ENCODE results near the gene WNT3A. TPM values are rescaled to one million over a fixed set of nuclear protein-coding genes. Genes with fewer than 3 reads are reported as not detected.
"Not testable (repeated sequence)": the region's sequence is repeated elsewhere in the genome, so short reads cannot be mapped to it uniquely, and the experiment has no call there.

Gene WNT3A
- total RNA-seq, 2 experiments from 2014 or later: not detected

- DNase-seq; H3K4me1 Mint-ChIP-seq; ATAC-seq (ENCODE audit: low read depth); POLR2A ChIA-PET; H3K36me3 Mint-ChIP-seq; H3K27me3 Mint-ChIP-seq; H3K4me3 Mint-ChIP-seq; H3K27ac Mint-ChIP-seq; H3K9me3 Mint-ChIP-seq: not testable (repeated sequence)
These were observed 31.1 kb upstream of the WNT3A start for GRCh38 chr1:227975583-227976283.

- Mint-ChIP-seq H3K9me3 (no peaks in the 10 kb centered on the region), H3K4me1 (no peaks in the 10 kb centered on the region), H3K27me3 (peaks cover 45% of the 10 kb centered on the region), H3K27ac (no peak overlapping the region), H3K36me3 (no peaks in the 10 kb centered on the region), H3K4me3 (no peak overlapping the region)
- POLR2A ChIA-PET: no interaction called here
- ATAC-seq (ENCODE audit: low read depth) (no peak), DNase-seq (no peak)
These were observed 19.6 kb upstream of the WNT3A start for GRCh38 chr1:227987181-227987580.

DNA sequence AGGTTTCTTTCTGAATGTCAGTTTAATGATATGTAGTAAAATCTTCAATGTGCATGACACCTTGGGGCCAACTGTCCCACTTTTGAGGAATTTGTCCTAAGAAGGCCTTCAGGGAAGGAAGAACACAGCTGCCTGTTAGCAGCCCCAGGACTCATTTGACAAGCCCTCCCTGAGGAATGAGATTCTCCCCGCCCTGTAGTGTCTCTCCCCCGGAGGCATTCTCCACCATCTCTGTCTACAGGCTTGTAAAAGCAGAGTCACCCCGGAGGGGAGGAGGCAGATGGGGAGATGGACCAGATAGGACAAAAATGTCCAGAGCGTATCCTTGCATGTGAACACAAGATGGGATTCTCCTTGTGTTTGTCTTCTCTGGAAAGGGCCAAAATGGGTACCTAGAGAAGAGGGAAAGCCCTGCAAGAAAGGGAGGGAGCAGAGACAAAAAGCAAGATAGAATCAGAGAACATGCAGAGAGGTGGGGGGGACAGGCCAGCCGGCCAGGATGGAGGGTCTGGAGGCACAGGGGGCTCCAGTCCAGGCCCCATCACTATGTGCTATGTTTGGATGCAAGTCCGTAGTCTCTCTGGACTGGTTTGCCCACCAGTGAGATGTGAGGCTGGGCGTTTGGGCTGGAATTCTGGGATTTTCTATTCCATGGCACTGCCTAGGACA lies 12.0 kb upstream of the WNT3A start:
- no peaks in the 10 kb centered on the region for H3K36me3 Mint-ChIP-seq
- POLR2A ChIA-PET: no interaction called here
- DNase-seq (no peak), ATAC-seq (ENCODE audit: low read depth) (no peak)
- peaks cover 5% of the 10 kb centered on the region for H3K9me3 Mint-ChIP-seq
- H3K4me3 Mint-ChIP-seq: no peak overlapping the region
- H3K4me1 Mint-ChIP-seq: no peaks in the 10 kb centered on the region
- H3K27ac Mint-ChIP-seq: no peak overlapping the region
- peaks cover 25% of the 10 kb centered on the region for H3K27me3 Mint-ChIP-seq

GRCh38 chr1:227996187-227996950 lies 10.4 kb upstream of the WNT3A start:
- no peaks in the 10 kb centered on the region for H3K4me1 Mint-ChIP-seq
- DNase-seq: no peak
- peaks cover 19% of the 10 kb centered on the region for H3K27me3 Mint-ChIP-seq
- POLR2A ChIA-PET: no interaction called here
- no peaks in the 10 kb centered on the region for H3K36me3 Mint-ChIP-seq
- H3K4me3 Mint-ChIP-seq: no peak overlapping the region
- H3K27ac Mint-ChIP-seq: no peak overlapping the region
- ATAC-seq (ENCODE audit: low read depth): no peak
- peaks cover 5% of the 10 kb centered on the region for H3K9me3 Mint-ChIP-seq

GRCh38 chr1:227998374-227999055 lies 8.3 kb upstream of the WNT3A start:
- H3K27me3 Mint-ChIP-seq: peaks cover 24% of the 10 kb centered on the region
- peaks cover 5% of the 10 kb centered on the region for H3K9me3 Mint-ChIP-seq
- no peak for ATAC-seq (ENCODE audit: low read depth)
- no peaks in the 10 kb centered on the region for H3K4me1 Mint-ChIP-seq
- H3K27ac Mint-ChIP-seq: no peak overlapping the region
- no peak overlapping the region for H3K4me3 Mint-ChIP-seq
- POLR2A ChIA-PET: interaction anchor here (1.2 kb wide), 1 partner anchor 12 kb away, joined by 4 read pairs; no protein-coding TSS in a partner anchor
- no peak for DNase-seq
- H3K36me3 Mint-ChIP-seq: no peaks in the 10 kb centered on the region

GRCh38 chr1:227999056-227999930 lies 7.5 kb upstream of the WNT3A start:
- POLR2A ChIA-PET: interaction anchor here (0.7 to 1.2 kb wide), 3 partner anchors 11 to 378 kb away, joined by 3 to 4 read pairs (median 4); partner anchors contain the start of gene ARF1

DNA sequence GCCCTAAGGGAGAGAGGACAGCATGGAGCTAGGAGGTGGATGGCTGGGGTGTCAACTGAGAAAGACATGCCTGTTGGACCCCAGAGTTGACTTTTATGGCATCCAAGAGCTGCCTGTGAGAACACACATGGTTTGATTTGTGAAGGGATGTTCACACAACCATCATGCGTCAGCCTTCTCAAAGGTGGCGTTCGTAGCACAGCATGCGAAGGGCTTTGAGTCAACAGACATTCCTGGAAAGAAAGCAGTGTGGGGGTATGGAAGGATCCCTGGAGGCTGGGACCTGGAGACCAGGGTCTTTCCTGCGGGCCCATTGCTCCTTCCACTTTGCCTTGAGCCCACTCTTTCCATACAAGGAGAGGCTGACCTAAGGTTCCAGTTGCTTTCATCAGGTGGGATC lies 6.4 kb upstream of the WNT3A start:
- H3K9me3 Mint-ChIP-seq: peaks cover 5% of the 10 kb centered on the region
- no peaks in the 10 kb centered on the region for H3K36me3 Mint-ChIP-seq
- POLR2A ChIA-PET: no interaction called here
- H3K27ac Mint-ChIP-seq: no peak overlapping the region
- no peaks in the 10 kb centered on the region for H3K4me1 Mint-ChIP-seq
- ATAC-seq (ENCODE audit: low read depth) (no peak), DNase-seq (no peak)
- peaks cover 43% of the 10 kb centered on the region for H3K27me3 Mint-ChIP-seq
- H3K4me3 Mint-ChIP-seq: no peak overlapping the region

More at GRCh38 chr1:227999056-227999930, 7.5 kb upstream of the WNT3A start:
- DNase-seq: peak; percentile 68
- H3K4me3 Mint-ChIP-seq: no peak overlapping the region
- H3K9me3 Mint-ChIP-seq: peaks cover 5% of the 10 kb centered on the region
- no peak overlapping the region for H3K27ac Mint-ChIP-seq
- H3K4me1 Mint-ChIP-seq: no peaks in the 10 kb centered on the region
- ATAC-seq (ENCODE audit: low read depth): peak; percentile 92
- H3K36me3 Mint-ChIP-seq: no peaks in the 10 kb centered on the region
- H3K27me3 Mint-ChIP-seq: peaks cover 31% of the 10 kb centered on the region

DNA sequence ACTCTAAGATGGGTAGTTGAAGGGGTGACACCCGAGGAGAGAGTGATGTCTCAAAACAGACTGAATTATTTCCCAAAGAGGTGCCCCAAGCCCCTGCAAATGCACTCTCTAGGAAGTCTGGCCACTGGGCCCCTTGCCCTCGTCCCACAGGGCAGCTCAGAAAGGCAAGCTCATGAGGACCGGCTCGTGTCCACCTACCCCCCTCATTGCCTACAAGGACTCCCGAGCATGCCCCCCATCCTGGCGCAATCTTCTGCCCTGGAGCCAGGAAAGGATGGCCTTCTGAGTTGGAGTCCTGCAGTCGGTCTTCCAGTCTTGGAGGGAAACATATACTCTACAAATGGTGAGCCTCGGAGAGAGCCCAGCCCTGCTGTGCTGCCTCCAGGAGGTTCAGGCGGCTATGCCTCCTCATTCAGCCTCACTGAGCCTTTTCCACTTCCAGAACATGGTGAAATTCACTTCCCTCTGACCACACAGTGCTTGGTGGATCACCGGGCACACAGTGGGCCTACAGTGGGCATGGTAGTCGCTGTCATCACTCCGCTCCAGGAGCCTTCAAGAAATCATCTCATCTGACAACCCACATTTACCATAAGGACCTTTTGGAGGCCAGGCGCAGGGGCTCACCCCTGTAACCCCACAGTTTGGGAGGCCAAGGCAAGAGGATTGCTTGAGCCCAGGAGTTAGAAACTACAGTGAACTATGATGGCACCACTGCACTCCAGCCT lies 5.8 kb upstream of the WNT3A start:
- Mint-ChIP-seq H3K9me3 (peaks cover 5% of the 10 kb centered on the region), H3K27me3 (peaks cover 48% of the 10 kb centered on the region), H3K4me1 (no peaks in the 10 kb centered on the region), H3K36me3 (no peaks in the 10 kb centered on the region), H3K4me3 (no peak overlapping the region), H3K27ac (no peak overlapping the region)
- POLR2A ChIA-PET: no interaction called here
- no peak for ATAC-seq (ENCODE audit: low read depth)
- DNase-seq: no peak

DNA sequence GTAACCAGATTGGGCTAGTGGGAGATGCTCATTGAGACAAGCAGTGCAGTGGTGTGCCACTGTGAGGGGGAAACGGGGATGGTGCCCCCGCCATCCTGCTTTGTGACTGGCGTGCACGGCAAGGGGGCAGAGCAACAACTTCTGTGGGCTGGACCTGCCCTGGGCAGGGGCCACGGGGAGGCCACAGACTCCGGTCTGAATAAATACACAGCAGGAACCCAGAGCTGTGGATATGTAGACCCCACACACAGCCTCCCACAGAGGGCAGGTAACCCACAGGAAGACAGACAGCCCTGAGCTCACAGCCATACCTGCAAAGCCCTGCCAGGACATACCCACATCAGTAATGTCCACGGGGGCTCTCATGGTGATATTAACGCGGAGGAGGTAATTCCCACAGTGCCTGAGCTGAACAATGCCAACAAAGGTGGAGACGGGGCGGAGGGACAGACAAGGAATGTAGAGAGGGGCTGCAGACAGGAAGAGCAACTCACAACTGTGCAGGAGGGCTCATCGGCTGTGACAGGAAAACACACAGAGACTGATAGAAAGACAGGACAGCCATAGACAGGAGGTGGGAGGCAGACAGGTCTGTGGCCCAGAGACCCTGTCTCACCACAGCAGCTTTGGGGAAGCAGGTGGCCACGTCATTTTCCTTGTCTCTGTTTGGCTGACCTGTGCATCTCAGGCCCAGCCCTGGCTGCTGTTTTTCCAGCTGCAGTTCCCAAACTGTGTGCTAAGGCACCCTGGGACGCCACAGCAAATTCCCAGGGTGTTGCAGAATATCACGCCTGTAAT lies 4.9 kb upstream of the WNT3A start:
- Mint-ChIP-seq H3K27me3 (peaks cover 43% of the 10 kb centered on the region), H3K9me3 (peaks cover 3% of the 10 kb centered on the region), H3K27ac (no peak overlapping the region), H3K4me1 (no peaks in the 10 kb centered on the region), H3K4me3 (no peak overlapping the region), H3K36me3 (no peaks in the 10 kb centered on the region)
- DNase-seq: peak; percentile 23
- ATAC-seq (ENCODE audit: low read depth): no peak
- POLR2A ChIA-PET: no interaction called here

DNA sequence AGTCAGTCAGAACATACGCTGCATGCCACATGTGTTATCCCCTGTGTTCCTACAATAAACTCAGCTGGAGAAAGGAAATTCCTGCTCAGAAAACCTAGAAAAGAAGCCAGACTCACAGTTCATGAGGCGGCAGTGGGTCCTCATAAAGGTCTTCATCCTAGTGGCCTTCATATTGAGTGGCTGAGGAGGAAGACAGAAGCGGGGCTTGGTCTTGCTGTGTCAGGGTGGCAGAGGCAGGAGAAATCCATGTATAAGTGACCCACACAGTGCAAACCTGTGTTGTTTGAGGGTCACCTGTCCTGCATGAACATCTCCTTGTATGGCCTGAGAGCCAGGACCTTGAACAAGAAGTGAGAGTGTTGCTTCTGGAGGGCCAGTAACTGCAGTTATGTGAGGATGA lies 4.0 kb upstream of the WNT3A start:
- no peak for ATAC-seq (ENCODE audit: low read depth)
- no peak for DNase-seq
- H3K4me1 Mint-ChIP-seq: peaks cover 1% of the 10 kb centered on the region
- POLR2A ChIA-PET: no interaction called here
- H3K27ac Mint-ChIP-seq: no peak overlapping the region
- peaks cover 44% of the 10 kb centered on the region for H3K27me3 Mint-ChIP-seq
- H3K4me3 Mint-ChIP-seq: no peak overlapping the region
- peaks cover 3% of the 10 kb centered on the region for H3K9me3 Mint-ChIP-seq
- H3K36me3 Mint-ChIP-seq: no peaks in the 10 kb centered on the region

DNA sequence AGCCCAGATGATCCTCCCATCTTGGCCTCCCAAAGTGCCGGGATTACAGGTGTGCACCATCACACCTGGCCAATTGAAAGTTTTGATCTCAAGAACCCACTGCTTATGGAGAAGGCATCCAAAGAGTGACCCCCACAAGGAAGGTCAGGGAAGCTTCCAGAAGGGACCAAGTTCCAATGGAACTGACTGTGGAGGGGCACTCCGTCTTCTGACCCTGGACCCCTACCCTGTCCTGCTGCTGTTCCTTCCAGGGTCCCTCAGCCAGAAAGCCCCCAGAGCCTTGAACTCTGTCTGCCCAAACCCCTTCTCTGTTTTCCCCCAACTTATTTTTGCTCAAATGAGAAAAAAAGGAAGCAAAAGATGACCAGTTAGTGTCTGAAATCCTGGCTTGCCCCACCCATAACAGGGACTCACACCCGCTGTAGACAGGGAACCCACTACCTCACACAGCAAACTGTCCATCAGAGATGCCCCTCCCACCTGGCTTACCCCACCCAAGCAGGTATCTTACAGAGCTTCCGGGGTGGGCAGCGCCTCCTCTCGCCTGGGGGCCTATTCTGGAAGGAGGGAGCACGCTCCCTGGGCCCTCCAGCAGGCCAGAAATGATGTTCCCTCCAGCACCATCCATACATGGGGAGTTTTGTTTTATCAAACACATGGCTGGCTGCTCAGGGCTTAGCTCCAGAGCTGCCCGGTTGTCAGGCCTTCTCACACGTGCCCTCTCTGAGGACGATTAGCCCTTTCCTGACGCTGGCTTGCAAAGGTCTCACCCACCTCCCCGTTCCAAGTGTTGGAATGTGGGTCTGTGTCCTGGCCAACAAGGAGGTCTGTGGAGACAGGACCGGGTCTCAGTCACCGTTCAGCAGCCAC lies 3.1 kb upstream of the WNT3A start:
- H3K27me3 Mint-ChIP-seq: peaks cover 48% of the 10 kb centered on the region
- no peak overlapping the region for H3K27ac Mint-ChIP-seq
- peaks cover 5% of the 10 kb centered on the region for H3K4me1 Mint-ChIP-seq
- POLR2A ChIA-PET: no interaction called here
- H3K9me3 Mint-ChIP-seq: no peaks in the 10 kb centered on the region
- H3K4me3 Mint-ChIP-seq: no peak overlapping the region
- ATAC-seq (ENCODE audit: low read depth): no peak
- no peaks in the 10 kb centered on the region for H3K36me3 Mint-ChIP-seq
- DNase-seq: no peak
